A673 (cell line): Measurements from ENCODE around the gene EXOSC7.

Experiments
- EZH2 ChIP-seq: fragments of 200-600 bp; sonication (generic); IDR thresholded peaks from 2 replicates; pipeline ENCODE4 v1.6.1; 2017; ENCODE audit warnings: borderline replicate concordance, low read depth, mild to moderate bottlenecking, mixed read lengths, antibody characterized with exemption, low read length; ENCODE audit not compliant: poor library complexity, severe bottlenecking
- TF ChIP-seq, protein P1 (sequence below): fragments of 300-800, 200-600 bp; sonication (generic); conservative IDR thresholded peaks from 2 replicates; pipeline ENCODE4 v1.5.1; 2017; ENCODE audit warnings: low read depth, mild to moderate bottlenecking, antibody characterized with exemption, low read length, moderate library complexity, mixed read lengths

DNA sequence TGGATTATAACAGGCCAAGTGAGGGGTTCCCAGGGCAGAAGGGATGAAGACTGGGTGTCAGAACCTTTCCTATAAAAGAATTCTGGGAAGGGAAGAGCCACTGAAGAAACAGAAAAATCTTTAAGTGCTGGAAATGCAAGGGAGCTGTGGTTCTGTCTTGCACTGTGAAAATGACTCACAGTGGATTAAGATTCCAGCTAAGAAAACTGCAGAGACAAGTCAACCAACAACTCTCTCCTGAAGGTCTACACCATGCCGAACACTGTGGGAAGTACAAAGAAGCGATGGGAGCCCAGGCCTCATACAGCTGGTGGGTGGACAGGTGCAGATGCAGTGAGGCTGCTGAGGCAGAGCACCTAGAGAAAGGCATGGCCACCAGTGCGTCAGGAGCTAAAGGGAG lies 27.8 kb upstream of the EXOSC7 start:
- TF ChIP-seq, protein P1, sequence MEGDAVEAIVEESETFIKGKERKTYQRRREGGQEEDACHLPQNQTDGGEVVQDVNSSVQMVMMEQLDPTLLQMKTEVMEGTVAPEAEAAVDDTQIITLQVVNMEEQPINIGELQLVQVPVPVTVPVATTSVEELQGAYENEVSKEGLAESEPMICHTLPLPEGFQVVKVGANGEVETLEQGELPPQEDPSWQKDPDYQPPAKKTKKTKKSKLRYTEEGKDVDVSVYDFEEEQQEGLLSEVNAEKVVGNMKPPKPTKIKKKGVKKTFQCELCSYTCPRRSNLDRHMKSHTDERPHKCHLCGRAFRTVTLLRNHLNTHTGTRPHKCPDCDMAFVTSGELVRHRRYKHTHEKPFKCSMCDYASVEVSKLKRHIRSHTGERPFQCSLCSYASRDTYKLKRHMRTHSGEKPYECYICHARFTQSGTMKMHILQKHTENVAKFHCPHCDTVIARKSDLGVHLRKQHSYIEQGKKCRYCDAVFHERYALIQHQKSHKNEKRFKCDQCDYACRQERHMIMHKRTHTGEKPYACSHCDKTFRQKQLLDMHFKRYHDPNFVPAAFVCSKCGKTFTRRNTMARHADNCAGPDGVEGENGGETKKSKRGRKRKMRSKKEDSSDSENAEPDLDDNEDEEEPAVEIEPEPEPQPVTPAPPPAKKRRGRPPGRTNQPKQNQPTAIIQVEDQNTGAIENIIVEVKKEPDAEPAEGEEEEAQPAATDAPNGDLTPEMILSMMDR: no peak
- no peak for TF ChIP-seq EZH2
